ENCODE results near the gene ATXN1.
"Not testable (repeated sequence)": the region's sequence is repeated elsewhere in the genome, so short reads cannot be mapped to it uniquely, and the experiment has no call there.

The ATXN1 gene

GRCh38 chr6:16402581-16402900 lies 358.7 kb downstream of the ATXN1 start:
- no peak for DNase-seq

- no peak for DNase-seq
Measured at GRCh38 chr6:16400248-16400760, 361.0 kb downstream of the ATXN1 start.

- DNase-seq: no peak
Measured at GRCh38 chr6:16399695-16400094, 361.6 kb downstream of the ATXN1 start.

GRCh38 chr6:16399158-16399557 lies 362.1 kb downstream of the ATXN1 start:
- DNase-seq: no peak

- no peak for DNase-seq
Measured at GRCh38 chr6:16398587-16398986, 362.7 kb downstream of the ATXN1 start.

GRCh38 chr6:16397623-16398022 lies 363.6 kb downstream of the ATXN1 start:
- DNase-seq: no peak

GRCh38 chr6:16396497-16397319 lies 364.6 kb downstream of the ATXN1 start:
- DNase-seq: no peak

- no peak for DNase-seq
Measured at GRCh38 chr6:16394632-16395031, 366.6 kb downstream of the ATXN1 start.

- no peak for DNase-seq
Measured at GRCh38 chr6:16393326-16393725, 367.9 kb downstream of the ATXN1 start.

- no peak for DNase-seq
Measured at GRCh38 chr6:16392010-16392409, 369.2 kb downstream of the ATXN1 start.

GRCh38 chr6:16391451-16391912 lies 369.8 kb downstream of the ATXN1 start:
- no peak for DNase-seq

- DNase-seq: not testable (repeated sequence)
Measured at GRCh38 chr6:16390909-16391450, 370.3 kb downstream of the ATXN1 start.

- DNase-seq: no peak
Measured at GRCh38 chr6:16389642-16390041, 371.6 kb downstream of the ATXN1 start.

GRCh38 chr6:16388488-16388887 lies 372.8 kb downstream of the ATXN1 start:
- no peak for DNase-seq

- DNase-seq: no peak
Measured at GRCh38 chr6:16386057-16386456, 375.2 kb downstream of the ATXN1 start.

GRCh38 chr6:16383607-16384206 lies 377.6 kb downstream of the ATXN1 start:
- DNase-seq: no peak

- not testable (repeated sequence) for DNase-seq
Measured at GRCh38 chr6:16381968-16382367, 379.3 kb downstream of the ATXN1 start.

GRCh38 chr6:16380220-16380809 lies 380.9 kb downstream of the ATXN1 start:
- no peak for DNase-seq

- not testable (repeated sequence) for DNase-seq
Measured at GRCh38 chr6:16378360-16378759, 382.9 kb downstream of the ATXN1 start.

- no peak for DNase-seq
Measured at GRCh38 chr6:16377470-16377869, 383.8 kb downstream of the ATXN1 start.

- DNase-seq: no peak
Measured at GRCh38 chr6:16375843-16376242, 385.4 kb downstream of the ATXN1 start.

- DNase-seq: no peak
Measured at GRCh38 chr6:16375206-16375605, 386.1 kb downstream of the ATXN1 start.

GRCh38 chr6:16374461-16375200 lies 386.6 kb downstream of the ATXN1 start:
- DNase-seq: no peak

Data from SW 1271 (cell line).